Ascending aorta (tissue), 2 donors: ENCODE data around the gene FCGBP. TPM values are rescaled to one million over a fixed set of nuclear protein-coding genes. Genes with fewer than 3 reads are reported as not detected.

Source experiments
- DNase-seq, 2 donors: peaks; one replicate each; pipeline ENCODE4 v3.0.0-alpha.2; 2019; ENCODE audit warnings: low spot score in 2 of 2
- H3K27ac ChIP-seq, 2 donors: fragments of 200-600 bp; sonication (generic); one replicate each; pipeline ENCODE4 v1.5.1; 2016 to 2017; ENCODE audit warnings: mild to moderate bottlenecking in 1 of 2
- H3K27me3 ChIP-seq: fragments of 200-600 bp; sonication (generic); one replicate; pipeline ENCODE4 v1.5.1; 2017
- H3K36me3 ChIP-seq, 2 donors: fragments of 200-600 bp; sonication (generic); one replicate each; pipeline ENCODE4 v1.5.1; 2016
- H3K4me1 ChIP-seq, 2 donors: fragments of 200-600 bp; sonication (generic); one replicate each; pipeline ENCODE4 v1.5.1; 2016 to 2017; ENCODE audit warnings: mild to moderate bottlenecking in 1 of 2
- H3K4me3 ChIP-seq, 2 donors: fragments of 200-600 bp; sonication (generic); one replicate each; pipeline ENCODE4 v1.5.1; 2016 to 2017; ENCODE audit warnings: mild to moderate bottlenecking in 1 of 2
- H3K9me3 ChIP-seq, 2 donors: fragments of 200-600 bp; sonication (generic); one replicate each; pipeline ENCODE4 v1.5.1; 2016
- CTCF ChIP-seq, 3 experiments: fragments of 200-600 bp in 2 of 3; fragments of 450-650 bp in 1 of 3; sonication (generic) in 2 of 3; IDR thresholded peaks; one replicate each; pipeline ENCODE4 v1.5.1; 2016 to 2019; ENCODE audit warnings: antibody characterized with exemption in 3 of 3, mild to moderate bottlenecking in 1 of 3, moderate library complexity in 1 of 3
- intact Hi-C: fragments of 100-400 bp; cut with DNase I; formaldehyde crosslinking; loops from one replicate; pipeline ENCODE4 v1.15.1; 2023
- total RNA-seq: library from RNA; depleted of rRNA; stranded (reverse); fragments of >200 nt; gene quantifications from one replicate; pipeline ENCODE4 v1.1.0, GENCODE V29; 2016

Gene FCGBP
- total RNA-seq, 1 donor from 2014 or later = 21.2 TPM

GRCh38 chr19:39942366-39942730, 7.9 kb upstream of the FCGBP start:
- H3K27me3 ChIP-seq = no peaks in the 10 kb centered on the region
- no peak for DNase-seq
- H3K4me3 ChIP-seq = no peak overlapping the region
- H3K9me3 ChIP-seq = peaks cover 0 to 16% of the 10 kb centered on the region in 2 donors
- intact Hi-C loops = no loop called here
- no peaks in the 10 kb centered on the region for H3K36me3 ChIP-seq
- no peak for TF ChIP-seq CTCF (IDR thresholded peaks at IDR 0.05)
- H3K27ac ChIP-seq = no peak overlapping the region
- H3K4me1 ChIP-seq = no peaks in the 10 kb centered on the region

GRCh38 chr19:39941615-39942365, 7.4 kb upstream of the FCGBP start:
- intact Hi-C loops = no loop called here
- DNase-seq = no peak
- H3K4me3 ChIP-seq = no peak overlapping the region
- no peak overlapping the region for H3K27ac ChIP-seq
- TF ChIP-seq CTCF (IDR thresholded peaks at IDR 0.05) = no peak
- H3K27me3 ChIP-seq = no peaks in the 10 kb centered on the region
- H3K36me3 ChIP-seq = no peaks in the 10 kb centered on the region
- no peaks in the 10 kb centered on the region for H3K4me1 ChIP-seq
- H3K9me3 ChIP-seq = peaks cover 0 to 16% of the 10 kb centered on the region in 2 donors

- H3K4me1 ChIP-seq = no peaks in the 10 kb centered on the region
- intact Hi-C loops = no loop called here
- H3K4me3 ChIP-seq = no peak overlapping the region
- H3K36me3 ChIP-seq = no peaks in the 10 kb centered on the region
- H3K27me3 ChIP-seq = no peaks in the 10 kb centered on the region
- H3K9me3 ChIP-seq = peaks cover 0 to 16% of the 10 kb centered on the region in 2 donors
- DNase-seq = no peak
- no peak for TF ChIP-seq CTCF (IDR thresholded peaks at IDR 0.05)
- no peak overlapping the region for H3K27ac ChIP-seq
Measured at GRCh38 chr19:39941151-39941550, 6.7 kb upstream of the FCGBP start.

DNA sequence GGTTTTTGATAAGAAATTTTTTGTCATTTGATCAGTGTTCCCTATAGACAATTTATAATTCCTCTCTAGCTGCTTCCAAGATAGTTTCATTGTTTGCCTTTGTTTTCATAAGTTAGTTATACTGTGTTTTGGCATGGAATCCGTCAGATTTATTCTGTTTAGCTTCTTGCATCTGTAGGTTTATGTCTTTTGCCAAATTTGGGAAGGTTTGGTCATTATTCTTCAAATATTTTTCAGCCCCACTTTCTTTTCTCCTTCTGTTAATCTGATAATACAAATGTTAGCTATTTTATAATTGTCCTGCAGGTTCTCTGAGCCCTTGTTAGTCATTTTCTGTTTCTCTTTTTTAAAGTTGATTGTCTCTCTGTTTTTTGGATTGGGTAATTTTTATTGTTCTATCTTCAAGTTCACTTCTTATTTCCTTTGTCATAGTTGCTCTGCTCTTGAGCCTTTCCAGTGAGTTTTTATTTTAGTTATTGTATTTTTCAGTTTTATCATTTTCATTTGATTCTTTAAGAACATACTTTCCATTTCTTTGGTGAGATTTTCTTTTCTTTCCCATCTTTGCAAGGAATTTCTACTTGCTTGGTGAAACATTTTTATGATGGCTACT, 5.9 kb upstream of the FCGBP start:
- intact Hi-C loops = no loop called here
- H3K27ac ChIP-seq = no peak overlapping the region
- peaks cover 0 to 16% of the 10 kb centered on the region in 2 donors for H3K9me3 ChIP-seq
- DNase-seq = no peak
- TF ChIP-seq CTCF (IDR thresholded peaks at IDR 0.05) = no peak
- no peaks in the 10 kb centered on the region for H3K4me1 ChIP-seq
- H3K4me3 ChIP-seq = no peak overlapping the region
- H3K36me3 ChIP-seq = no peaks in the 10 kb centered on the region
- H3K27me3 ChIP-seq = no peaks in the 10 kb centered on the region

DNA sequence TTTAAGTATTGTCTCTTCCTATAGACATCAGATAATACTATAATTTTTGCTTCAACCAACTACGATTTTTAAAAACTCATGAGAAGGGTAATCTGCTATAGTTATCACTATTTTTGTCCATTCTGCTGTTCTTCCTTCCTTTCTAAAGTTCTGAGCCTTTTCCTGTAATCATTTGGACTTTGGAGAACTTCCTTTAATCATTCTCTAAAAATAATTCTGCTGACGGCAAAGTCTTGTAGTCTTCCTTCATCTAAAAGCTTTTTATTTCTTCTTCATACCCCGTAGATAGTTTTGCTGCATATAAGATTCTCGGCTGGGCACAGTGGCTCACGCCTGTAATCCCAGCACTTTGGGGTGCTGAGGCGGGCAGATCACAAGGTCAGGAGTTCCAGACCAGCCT, 5.1 kb upstream of the FCGBP start:
- Histone ChIP-seq H3K9me3 (peaks cover 0 to 16% of the 10 kb centered on the region in 2 donors), H3K4me1 (no peaks in the 10 kb centered on the region), H3K27me3 (no peaks in the 10 kb centered on the region), H3K4me3 (no peak overlapping the region), H3K36me3 (no peaks in the 10 kb centered on the region), H3K27ac (no peak overlapping the region)
- intact Hi-C loops = no loop called here
- DNase-seq = no peak
- TF ChIP-seq CTCF (IDR thresholded peaks at IDR 0.05) = no peak
